CD4-positive, alpha-beta T cell treated with Interleukin-10 for 1 hour (primary cell): ENCODE measurements around the gene PXDN.

ENCODE experiments used
- DNase-seq: peaks from one replicate; pipeline ENCODE4 v3.0.0-alpha.2; 2020

The PXDN gene

DNA sequence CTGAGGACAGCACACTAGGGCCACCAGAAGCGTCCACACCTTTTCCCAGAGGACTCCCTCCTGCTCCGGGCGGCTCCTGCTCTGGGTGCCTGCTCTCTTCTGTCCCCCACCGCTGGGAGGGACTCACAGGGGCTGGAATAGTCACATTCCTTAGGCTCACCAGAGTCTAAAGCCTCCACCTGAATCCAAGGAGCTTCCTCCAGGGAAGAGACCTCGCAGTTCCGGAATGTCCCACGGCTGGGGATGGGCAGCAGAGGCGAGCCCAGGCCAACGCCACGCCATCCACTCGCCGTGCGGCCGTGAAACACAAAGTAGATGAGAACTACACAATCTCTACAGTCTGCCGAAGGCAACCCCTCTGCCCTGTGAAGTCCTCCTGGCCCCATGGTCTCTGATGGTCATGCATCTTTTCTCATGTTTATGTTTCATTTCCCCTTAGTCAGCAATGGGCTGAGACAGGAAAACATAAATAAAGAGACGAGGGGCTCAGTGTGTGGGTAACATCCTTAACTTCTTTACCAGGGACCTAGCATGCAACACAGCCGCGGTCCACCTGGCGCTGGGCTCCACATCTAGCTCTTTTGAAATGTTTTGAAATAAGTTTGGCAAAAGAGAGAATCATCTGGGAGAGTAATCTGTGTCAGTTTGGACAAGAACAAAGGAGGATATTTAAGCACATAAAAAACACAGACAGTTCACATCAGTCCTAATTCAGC, 98.4 kb downstream of the PXDN start:
- DNase-seq = no peak

- DNase-seq = no peak
Measured at GRCh38 chr2:1644427-1644826, 99.9 kb downstream of the PXDN start.

DNA sequence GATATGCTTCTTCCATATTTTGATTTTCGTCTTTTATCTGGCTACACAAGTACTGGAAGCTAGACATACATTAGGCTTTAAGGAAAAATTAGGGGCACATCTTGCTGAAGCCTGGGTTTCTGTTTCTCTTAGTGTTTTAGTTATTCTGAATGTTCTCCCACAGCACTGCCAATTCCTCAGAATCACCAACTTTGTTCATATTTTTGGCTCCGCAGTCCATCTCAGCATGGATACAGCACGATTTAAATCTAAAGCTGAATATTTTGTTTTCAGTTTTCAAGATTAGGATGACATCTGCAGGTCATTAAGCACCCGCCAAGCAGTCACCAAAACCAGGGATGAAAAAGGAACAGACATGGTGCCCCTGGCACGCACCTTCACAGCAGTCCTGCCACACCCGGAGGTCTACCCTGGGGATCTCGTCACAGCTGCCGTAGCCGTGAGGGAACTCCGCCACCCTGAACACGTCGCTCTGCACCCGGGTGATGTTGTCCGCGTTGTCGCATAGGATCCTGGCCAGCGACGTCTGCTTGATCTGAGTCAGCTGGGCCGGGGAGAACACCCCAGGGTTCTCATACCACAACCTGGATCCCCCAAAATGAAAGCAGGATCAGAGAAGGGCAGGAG, 101.2 kb downstream of the PXDN start:
- no peak for DNase-seq

- no peak for DNase-seq
Measured at GRCh38 chr2:1642066-1642861, 102.1 kb downstream of the PXDN start.

DNA sequence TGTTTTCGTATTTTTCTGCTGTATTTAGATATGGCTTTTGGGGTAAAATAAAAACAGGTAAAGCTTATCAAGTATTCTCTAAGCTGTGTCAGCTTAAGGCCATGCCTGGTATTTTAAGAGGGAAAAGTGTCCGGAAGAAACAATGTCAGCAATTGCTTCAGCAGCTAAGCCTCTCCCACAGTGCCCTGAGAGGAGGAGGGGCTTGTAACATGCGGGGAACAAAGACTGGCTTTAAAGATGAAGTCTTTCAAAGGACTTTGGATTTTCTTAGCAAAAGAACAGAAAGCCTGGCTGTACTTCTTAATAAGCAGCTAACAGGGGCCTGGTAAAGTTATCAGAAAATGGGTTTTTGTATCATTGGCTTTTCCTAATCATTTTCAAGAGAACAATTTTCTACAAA, 102.8 kb downstream of the PXDN start:
- no peak for DNase-seq

DNA sequence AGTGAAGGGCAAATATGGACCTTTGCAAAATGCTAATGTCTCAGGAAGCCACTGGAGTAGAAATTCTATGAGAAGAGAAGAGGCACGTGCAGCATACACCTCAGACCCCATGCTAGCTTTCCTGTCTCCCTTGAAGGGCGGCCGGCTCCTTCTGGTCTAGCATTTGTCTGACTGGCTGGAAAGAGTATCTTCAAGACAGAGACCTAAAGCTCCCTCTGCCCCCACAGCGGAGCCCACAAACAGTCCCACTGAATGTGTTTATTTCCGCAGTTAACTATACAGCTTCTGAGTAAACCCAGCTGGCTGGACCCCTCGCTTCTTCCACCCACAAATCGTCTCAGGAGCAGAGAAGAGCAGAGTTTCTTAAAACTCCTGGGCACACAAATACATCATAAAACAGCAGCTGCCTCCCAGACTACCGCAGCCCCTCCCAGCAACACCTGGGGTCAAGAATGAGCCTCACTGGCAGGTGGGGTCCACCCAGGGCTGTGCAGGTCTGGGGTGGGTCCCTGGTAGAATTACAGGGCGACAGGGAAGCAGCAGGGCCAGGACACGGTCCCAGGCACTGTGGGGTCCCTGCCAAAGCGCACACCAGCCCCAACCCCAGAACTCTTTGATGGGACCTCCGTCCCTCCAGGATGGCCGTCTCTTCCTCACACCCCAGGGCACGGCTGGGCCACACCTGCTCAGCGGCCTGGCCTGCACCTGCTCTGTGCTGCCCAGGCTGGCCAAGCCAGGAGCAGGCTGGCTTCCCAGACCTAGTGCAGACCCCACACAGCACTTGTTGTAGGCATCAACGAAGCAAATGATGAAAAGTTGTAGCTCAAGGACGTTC, 103.8 kb downstream of the PXDN start:
- no peak for DNase-seq

DNA sequence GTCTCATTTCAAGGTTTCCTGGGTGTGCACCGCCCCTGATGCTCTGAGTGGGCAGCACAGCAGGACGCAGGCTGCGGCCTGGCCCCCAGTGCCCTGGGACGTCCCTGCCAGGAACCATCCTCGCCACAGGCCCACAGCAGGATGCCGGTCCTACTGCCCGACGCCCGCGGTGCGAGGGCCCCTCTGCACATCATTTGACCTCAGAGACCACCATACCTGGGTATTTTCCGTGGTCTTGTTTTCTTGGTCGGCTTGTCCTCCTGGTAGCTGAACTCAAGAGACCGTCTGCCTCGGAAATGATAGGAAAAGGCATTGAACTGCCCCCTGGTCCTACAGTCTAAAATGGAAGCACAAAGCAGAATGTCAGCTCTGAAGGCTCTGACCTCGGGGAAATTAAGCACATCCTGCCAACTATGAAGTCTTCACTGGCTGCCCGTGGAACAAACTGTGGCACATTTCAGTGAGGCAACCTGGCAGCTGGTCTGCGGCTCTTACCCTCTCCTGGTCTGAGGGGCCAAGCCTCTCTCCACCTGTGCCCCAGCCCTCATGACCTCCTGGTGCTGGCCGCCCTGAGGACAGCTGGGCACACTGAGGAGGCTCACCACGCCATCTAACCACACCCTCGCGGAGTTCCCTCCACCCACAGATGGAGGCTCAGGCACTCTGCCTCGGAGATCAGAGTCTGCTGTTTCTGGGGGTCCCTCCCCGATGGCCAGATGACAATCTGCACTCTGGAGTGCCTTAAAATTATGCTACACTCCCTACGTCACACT, 105.0 kb downstream of the PXDN start:
- no peak for DNase-seq

- no peak for DNase-seq
Measured at GRCh38 chr2:1638281-1638860, 105.9 kb downstream of the PXDN start.

DNA sequence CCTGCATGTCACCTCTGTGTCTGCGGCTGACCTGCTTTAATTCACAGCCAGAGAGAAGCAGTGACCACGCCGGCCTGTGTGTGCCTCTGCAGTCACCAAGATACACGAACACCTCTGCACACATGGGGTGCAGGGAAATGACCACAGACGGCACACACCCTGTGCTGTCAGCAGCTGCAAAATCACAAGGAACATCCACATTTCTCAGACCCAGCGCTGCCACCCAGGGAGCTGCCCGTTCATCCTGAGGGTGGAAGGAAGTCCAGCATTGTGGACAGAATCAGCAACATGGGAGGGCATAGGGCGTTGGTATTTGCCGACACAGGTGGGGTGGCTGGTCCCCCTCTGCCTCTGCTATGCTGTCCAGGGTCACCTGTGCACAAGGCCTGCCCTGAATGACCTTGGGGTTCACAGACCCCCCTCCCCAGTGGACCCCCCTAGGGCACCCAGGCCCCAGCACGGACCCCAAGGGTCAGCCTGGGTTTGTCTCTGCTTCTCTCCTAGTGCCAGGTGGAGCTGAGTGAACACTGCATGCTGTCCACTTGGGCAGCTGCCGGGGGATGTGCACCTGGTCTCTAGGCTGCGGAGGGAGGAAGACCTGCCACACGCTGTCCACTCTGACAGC, 107.4 kb downstream of the PXDN start:
- DNase-seq = no peak

DNA sequence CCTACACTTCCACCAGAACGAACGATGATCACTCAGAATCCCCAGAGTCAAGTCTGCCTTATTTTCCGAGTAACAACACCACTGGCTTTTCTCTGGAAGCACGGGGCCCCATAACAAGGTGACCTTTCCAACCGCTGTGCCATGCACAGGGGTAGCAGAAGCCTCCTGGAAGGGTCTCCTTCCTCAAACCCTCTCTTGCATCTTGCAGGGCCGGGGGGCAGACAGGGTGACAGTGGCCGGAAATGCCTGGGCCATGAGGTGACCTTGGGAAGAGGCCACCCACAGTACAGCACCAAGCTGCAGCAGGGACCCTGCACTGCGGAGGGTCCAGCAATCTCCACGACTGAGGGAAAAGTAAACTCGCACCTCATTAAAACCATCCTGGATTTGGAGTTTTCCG, 108.5 kb downstream of the PXDN start:
- no peak for DNase-seq

DNA sequence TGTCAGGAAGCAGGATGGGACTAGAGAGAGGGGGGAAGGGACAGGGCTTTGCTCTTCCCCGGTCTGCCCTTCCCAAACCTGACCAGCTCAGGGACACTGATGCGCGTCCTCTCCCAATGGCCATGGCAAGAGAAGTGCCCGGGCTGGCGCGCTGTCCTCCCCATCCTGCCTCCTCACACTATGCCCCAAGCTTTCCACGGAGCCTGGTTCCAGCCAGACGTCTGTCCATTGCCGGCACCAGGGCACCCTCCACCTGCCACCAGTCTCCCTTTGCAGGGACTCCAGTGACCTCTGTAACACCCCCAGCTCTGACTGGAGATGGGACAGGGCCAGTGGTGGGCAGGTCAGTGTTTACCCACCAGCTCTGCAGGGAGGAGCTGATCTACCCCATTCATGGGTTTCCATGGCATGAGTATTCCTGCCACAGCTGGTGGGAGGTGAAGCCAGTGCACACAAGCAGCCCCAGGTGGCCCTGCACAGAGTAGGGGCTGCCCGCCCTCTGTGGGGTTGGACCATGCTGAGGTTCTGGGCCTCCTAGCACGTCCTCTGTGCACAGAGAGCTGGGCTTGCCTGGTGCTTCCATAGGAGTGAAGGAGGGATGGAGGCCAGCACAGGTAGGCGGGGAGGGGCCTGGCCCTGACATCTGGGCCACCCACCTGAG, 109.5 kb downstream of the PXDN start:
- no peak for DNase-seq

- DNase-seq = no peak
Measured at GRCh38 chr2:1633936-1634587, 110.3 kb downstream of the PXDN start.

- DNase-seq = no peak
Measured at GRCh38 chr2:1633092-1633671, 111.1 kb downstream of the PXDN start.

DNA sequence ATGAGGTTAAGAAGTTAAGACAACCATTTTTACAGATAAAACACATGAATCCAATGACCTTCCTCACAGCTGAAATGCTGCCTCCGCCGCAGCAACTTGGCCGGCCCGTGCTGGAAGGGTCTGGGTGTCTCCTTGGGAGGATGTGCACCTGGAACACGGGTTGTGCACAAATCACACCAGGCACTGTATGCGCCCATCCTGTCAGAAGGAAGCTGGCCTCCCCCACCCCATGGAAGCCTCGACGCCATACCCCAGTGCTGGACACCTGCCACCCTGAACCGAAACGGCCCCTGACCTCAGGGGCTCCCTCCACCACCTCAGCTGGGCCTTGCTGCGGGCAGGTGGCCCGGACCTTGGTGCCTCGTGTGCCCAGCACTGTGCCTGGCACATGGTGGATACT, 111.8 kb downstream of the PXDN start:
- no peak for DNase-seq

DNA sequence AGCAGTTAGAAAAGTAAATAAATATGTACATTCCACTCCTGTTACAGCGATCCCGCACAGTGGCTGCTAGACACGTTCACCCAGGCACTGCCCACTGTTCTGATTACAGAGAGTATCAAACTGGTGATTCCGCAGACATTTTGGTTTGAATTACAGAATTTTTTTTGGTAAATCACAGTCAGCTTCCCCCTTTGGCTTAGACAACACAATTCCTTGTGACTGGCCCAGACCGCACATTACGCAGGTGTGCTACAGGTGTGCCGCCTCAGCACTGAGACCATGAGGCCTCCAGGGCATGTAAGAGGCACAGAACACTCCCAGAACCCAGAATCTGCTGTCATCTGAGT, 112.3 kb downstream of the PXDN start:
- DNase-seq = no peak

DNA sequence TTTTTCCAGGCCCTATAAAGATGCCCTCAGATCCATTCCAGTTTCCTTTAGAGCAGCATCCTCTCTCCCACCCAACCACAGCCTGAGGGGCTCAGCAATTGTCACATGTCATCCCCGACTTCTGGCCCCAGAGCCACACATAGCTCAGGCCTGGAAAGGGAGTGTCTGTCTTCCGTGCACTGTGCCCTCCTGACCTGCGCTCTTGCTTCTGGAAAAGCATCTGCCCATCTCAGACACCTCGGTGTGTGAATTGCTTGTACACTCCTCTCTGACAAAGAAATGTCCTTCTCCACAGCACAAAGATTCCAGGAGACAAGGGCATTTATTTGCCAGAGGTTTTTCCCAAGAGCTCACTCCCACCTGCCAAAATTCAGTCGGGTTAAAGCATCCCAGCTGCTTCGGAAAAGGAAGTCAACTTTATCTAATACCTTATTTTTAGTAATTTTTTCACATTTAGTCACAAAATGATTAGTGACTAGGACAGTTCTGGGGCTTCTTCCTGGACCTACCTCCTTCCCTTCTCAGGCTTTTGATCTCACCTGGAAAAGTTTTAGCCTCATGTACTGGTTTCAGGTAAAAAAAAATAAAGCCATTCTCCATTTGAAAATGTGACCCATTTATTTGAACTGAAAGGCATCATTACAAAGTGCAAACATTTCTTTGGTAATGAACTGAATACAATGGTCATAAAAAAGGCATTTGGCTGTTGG, 112.9 kb downstream of the PXDN start:
- DNase-seq = no peak

GRCh38 chr2:1628893-1629292, 115.4 kb downstream of the PXDN start:
- DNase-seq = no peak

DNA sequence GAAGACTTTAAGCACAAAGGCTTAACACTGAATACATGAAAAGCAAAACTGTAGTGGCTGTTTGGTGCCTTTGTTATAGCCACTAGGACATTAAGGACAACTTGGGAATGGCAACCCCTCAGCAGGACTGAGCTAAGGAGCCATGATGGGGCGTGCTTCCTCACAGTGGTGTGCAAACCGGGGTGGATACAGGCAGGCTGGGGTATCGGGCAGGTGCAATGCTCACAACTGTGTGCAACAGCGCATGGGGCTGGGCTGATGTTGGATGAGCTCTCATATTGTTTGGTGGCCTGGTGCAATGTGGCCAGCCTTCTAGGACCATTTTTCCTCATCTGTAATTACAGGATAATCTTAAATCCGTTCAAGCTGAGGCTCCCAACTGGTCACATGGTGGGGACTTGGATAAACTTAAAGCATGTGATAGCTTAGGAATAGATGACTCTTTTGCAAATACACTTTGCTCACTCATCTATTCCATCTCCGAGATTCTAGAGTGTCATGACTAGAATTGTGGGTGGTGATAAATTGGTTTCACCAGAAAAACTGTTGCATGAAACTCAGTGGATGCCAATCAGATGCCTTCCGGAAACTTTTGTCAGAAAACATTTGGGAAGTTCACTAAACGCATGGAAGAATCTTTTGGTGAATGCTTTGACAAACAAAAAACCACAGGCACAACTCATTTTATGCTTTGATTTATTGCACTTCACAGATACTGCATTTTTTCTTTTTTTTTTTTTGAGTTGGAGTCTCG, 116.5 kb downstream of the PXDN start:
- no peak for DNase-seq

- DNase-seq = no peak
Measured at GRCh38 chr2:1626271-1626681, 118.0 kb downstream of the PXDN start.
